IMR-90 (cell line): ENCODE measurements around the gene TMEM30A. TPM values are rescaled to one million over a fixed set of nuclear protein-coding genes. Genes with fewer than 3 reads are reported as not detected.

Experiments
- ATAC-seq: fragments of 200-7000 bp; cut with Tn5 transposase; 2 replicates; pipeline ENCODE4 v1.9.1; 2020; ENCODE audit warnings: low read depth, mild to moderate bottlenecking, moderate library complexity
- BruUV-seq: library from RNA; stranded (reverse); fragments of 400-500 nt; replicated peaks from 2 replicates; lab custom pipeline; 2021; lab: Mats Ljungman, UMichigan
- CTCF ChIA-PET: fragments of 300-600 bp; formaldehyde crosslinking; extraction: SDS; loops from one replicate; lab custom pipeline; 2021; ENCODE audit warnings: antibody characterized with exemption; lab: Yijun Ruan, JAX
- POLR2A ChIA-PET: fragments of 300-600 bp; sonication (Branson Sonifier 250); formaldehyde crosslinking; loops from one replicate; lab custom pipeline; 2022; ENCODE audit warnings: antibody characterized with exemption; ENCODE audit not compliant: unreplicated experiment; lab: Charles Lee
- DNase-seq: peaks from one replicate; pipeline ENCODE4 v3.0.0; 2013
- H2AFZ ChIP-seq: replicated peaks from 2 replicates; pipeline ENCODE3; 2013; ENCODE audit warnings: low read length, mild to moderate bottlenecking; ENCODE audit not compliant: poor library complexity
- H2AK5ac ChIP-seq: 2 replicates; pipeline ENCODE4 v1.6.1; 2013; ENCODE audit warnings: low read depth, low read length, inconsistent platforms
- H2AK9ac ChIP-seq: replicated peaks from 2 replicates; pipeline ENCODE3; 2013; ENCODE audit warnings: mild to moderate bottlenecking, low read depth, low read length, moderate library complexity; ENCODE audit not compliant: poor library complexity
- H2BK120ac ChIP-seq: 2 replicates; pipeline ENCODE4 v1.6.1; 2013; ENCODE audit warnings: low read depth, low read length, inconsistent platforms
- H2BK15ac ChIP-seq: 3 replicates; pipeline ENCODE4 v1.6.1; 2013; ENCODE audit warnings: low read depth, low read length, inconsistent platforms
- H2BK20ac ChIP-seq: 2 replicates; pipeline ENCODE4 v1.6.1; 2013; ENCODE audit warnings: low read depth, mild to moderate bottlenecking, inconsistent platforms, low read length, moderate library complexity
- H2BK5ac ChIP-seq: 2 replicates; pipeline ENCODE4 v1.6.1; 2013; ENCODE audit warnings: mild to moderate bottlenecking, low read depth, low read length, inconsistent platforms; ENCODE audit not compliant: poor library complexity, severe bottlenecking
- H3K14ac ChIP-seq: replicated peaks from 2 replicates; pipeline ENCODE4 v1.6.1; 2013; ENCODE audit warnings: low read depth, low read length, inconsistent platforms
- H3K18ac ChIP-seq: 2 replicates; pipeline ENCODE4 v1.6.1; 2013; ENCODE audit warnings: low read depth, low read length, control low read depth
- H3K23ac ChIP-seq: 2 replicates; pipeline ENCODE4 v1.6.1; 2013; ENCODE audit warnings: low read depth, low read length, inconsistent platforms
- H3K27ac ChIP-seq: 2 replicates; pipeline ENCODE4 v1.5.1; 2013; ENCODE audit warnings: mild to moderate bottlenecking, control low read depth, low read length; ENCODE audit not compliant: insufficient read depth
- H3K27me3 ChIP-seq: 2 replicates; pipeline ENCODE4 v1.6.1; 2013; ENCODE audit warnings: low read length; ENCODE audit not compliant: control insufficient read depth, insufficient read depth
- H3K36me3 ChIP-seq: 2 replicates; pipeline ENCODE4 v1.6.1; 2013; ENCODE audit warnings: low read length, mixed read lengths; ENCODE audit not compliant: control insufficient read depth, insufficient read depth
- H3K4ac ChIP-seq: 2 replicates; pipeline ENCODE4 v1.6.1; 2013; ENCODE audit warnings: low read depth, low read length, inconsistent platforms
- H3K4me1 ChIP-seq: 2 replicates; pipeline ENCODE4 v1.6.1; 2013; ENCODE audit warnings: low read length, mixed read lengths; ENCODE audit not compliant: control insufficient read depth, insufficient read depth
- H3K4me2 ChIP-seq: 2 replicates; pipeline ENCODE4 v1.6.1; 2013; ENCODE audit warnings: low read depth, mild to moderate bottlenecking, control low read depth, low read length, moderate library complexity
- H3K4me3 ChIP-seq: 2 replicates; pipeline ENCODE4 v1.5.1; 2013; ENCODE audit warnings: low read depth, mild to moderate bottlenecking, control low read depth, low read length, moderate library complexity; ENCODE audit not compliant: insufficient read depth
- H3K56ac ChIP-seq: 2 replicates; pipeline ENCODE4 v1.6.1; 2013; ENCODE audit warnings: low read length, inconsistent platforms; ENCODE audit not compliant: insufficient read depth; ENCODE audit errors: extremely low read depth
- H3K79me1 ChIP-seq, 2 experiments: 2 replicates each; pipeline ENCODE4 v1.6.1; 2013; ENCODE audit warnings: low read length in 2 of 2, inconsistent platforms in 1 of 2, low read depth in 1 of 2
- H3K9ac ChIP-seq: 2 replicates; pipeline ENCODE4 v1.6.1; 2013; ENCODE audit warnings: low read depth, low read length, control low read depth
- H3K9me1 ChIP-seq: 2 replicates; pipeline ENCODE4 v1.6.1; 2013; ENCODE audit warnings: low read length, inconsistent platforms; ENCODE audit not compliant: insufficient read depth
- H3K9me3 ChIP-seq: 2 replicates; pipeline ENCODE4 v1.6.1; 2013; ENCODE audit warnings: low read length; ENCODE audit not compliant: control insufficient read depth, insufficient read depth
- H4K20me1 ChIP-seq: 2 replicates; pipeline ENCODE4 v1.6.1; 2013; ENCODE audit warnings: low read length, inconsistent platforms; ENCODE audit not compliant: insufficient read depth
- H4K5ac ChIP-seq: 2 replicates; pipeline ENCODE4 v1.6.1; 2013; ENCODE audit warnings: mild to moderate bottlenecking, low read depth, low read length, control low read depth
- H4K8ac ChIP-seq, 2 experiments: 2 replicates each; pipeline ENCODE4 v1.6.1; 2013; ENCODE audit warnings: low read depth in 2 of 2, low read length in 2 of 2, control low read depth in 1 of 2, inconsistent platforms in 1 of 2
- H4K91ac ChIP-seq: 2 replicates; pipeline ENCODE4 v1.6.1; 2013; ENCODE audit warnings: low read depth, low read length, inconsistent platforms; ENCODE audit not compliant: insufficient read depth
- CEBPB ChIP-seq: IDR thresholded peaks from 2 replicates; pipeline ENCODE4 v1.6.1; 2012; ENCODE audit warnings: low read depth, low read length, improper control_type of control experiment
- CHD1 ChIP-seq: IDR thresholded peaks from 2 replicates; pipeline ENCODE4 v1.6.1; 2012; ENCODE audit warnings: low read depth, low read length, improper control_type of control experiment
- FOS ChIP-seq: fragments of 150-350 bp; IDR thresholded peaks from 2 replicates; pipeline ENCODE4 v1.6.1; 2016; ENCODE audit warnings: low read depth, low read length
- MAFK ChIP-seq: IDR thresholded peaks from 2 replicates; pipeline ENCODE4 v1.6.1; 2012; ENCODE audit warnings: low read depth, low read length, improper control_type of control experiment
- MAZ ChIP-seq: IDR thresholded peaks from 2 replicates; pipeline ENCODE4 v1.6.1; 2012; ENCODE audit warnings: low read depth, mild to moderate bottlenecking, low read length, improper control_type of control experiment, moderate library complexity, borderline replicate concordance
- MXI1 ChIP-seq: IDR thresholded peaks from 2 replicates; pipeline ENCODE4 v1.6.1; 2012; ENCODE audit warnings: low read depth, mild to moderate bottlenecking, low read length, moderate library complexity, borderline replicate concordance
- NFE2L2 ChIP-seq: fragments of 150-350 bp; IDR thresholded peaks from 2 replicates; pipeline ENCODE4 v1.6.1; 2016; ENCODE audit warnings: low read depth, mild to moderate bottlenecking, low read length
- POLR2A ChIP-seq: IDR thresholded peaks from 2 replicates; pipeline ENCODE4 v1.6.1; 2012; ENCODE audit warnings: mild to moderate bottlenecking, low read depth, low read length
- RAD21 ChIP-seq: IDR thresholded peaks from 2 replicates; pipeline ENCODE4 v1.6.1; 2012; ENCODE audit warnings: low read length, improper control_type of control experiment
- RCOR1 ChIP-seq: IDR thresholded peaks from 2 replicates; pipeline ENCODE4 v1.6.1; 2012; ENCODE audit warnings: mild to moderate bottlenecking, low read length, improper control_type of control experiment; ENCODE audit not compliant: insufficient replicate concordance
- RFX5 ChIP-seq: IDR thresholded peaks from 2 replicates; pipeline ENCODE4 v1.8.0; 2012; ENCODE audit warnings: low read depth, mild to moderate bottlenecking, low read length, moderate library complexity
- WGBS, 2 experiments: methylation state at CpG; one replicate each; pipeline versions ENCODE4 v1.1.5 to v1.1.7; 2013; ENCODE audit warnings: missing lambda C conversion rate in 2 of 2; ENCODE audit not compliant: insufficient read length in 1 of 2; ENCODE audit errors: extremely low coverage in 2 of 2; 5-methylcytosine and 5-hydroxymethylcytosine counted together
- dilution Hi-C: fragments of 300-500 bp; cut with HindIII; formaldehyde crosslinking; loops from one replicate; pipeline ENCODE4 v1.14.3; 2018; ENCODE audit warnings: low sequenced_read_pairs; ENCODE audit not compliant: unreplicated experiment
- in situ Hi-C: fragments of 300-500 bp; cut with MboI; formaldehyde crosslinking; loops from 3 replicates; pipeline ENCODE4 v1.14.3; 2019; ENCODE audit warnings: low sequenced_read_pairs, inconsistent platforms, mixed read lengths
- intact Hi-C: fragments of 100-400 bp; cut with micrococcal nuclease; formaldehyde crosslinking; loops from 2 replicates; pipeline ENCODE4 v1.10.0; 2022
- polyA plus RNA-seq, 3 experiments: library from polyadenylated mRNA; depleted of rRNA; stranded (reverse); fragments of >200 nt; gene quantifications; 2 replicates each; pipeline ENCODE4 v1.2.3, GENCODE V29; 2012; ENCODE audit warnings: low replicate concordance in 1 of 3
- total RNA-seq: library from RNA; depleted of rRNA; stranded (reverse); fragments of >200 nt; gene quantifications from 2 replicates; pipeline ENCODE4 v1.2.3, GENCODE V29; 2012
- TF ChIP-seq, protein P1 (sequence below): fragments of 150-350 bp; IDR thresholded peaks from 2 replicates; pipeline ENCODE4 v1.6.1; 2016; ENCODE audit warnings: low read depth, mild to moderate bottlenecking, low read length, moderate library complexity, borderline replicate concordance
- TF ChIP-seq, protein P2 (sequence below): conservative IDR thresholded peaks from 2 replicates; pipeline ENCODE4 v1.5.1; 2012; ENCODE audit warnings: mild to moderate bottlenecking, low read depth, low read length, improper control_type of control experiment

Gene TMEM30A
- total and polyA plus RNA-seq, 2 of the 4 experiments (the other 2 are of a cell fraction), result 48.5 to 111 TPM

DNA sequence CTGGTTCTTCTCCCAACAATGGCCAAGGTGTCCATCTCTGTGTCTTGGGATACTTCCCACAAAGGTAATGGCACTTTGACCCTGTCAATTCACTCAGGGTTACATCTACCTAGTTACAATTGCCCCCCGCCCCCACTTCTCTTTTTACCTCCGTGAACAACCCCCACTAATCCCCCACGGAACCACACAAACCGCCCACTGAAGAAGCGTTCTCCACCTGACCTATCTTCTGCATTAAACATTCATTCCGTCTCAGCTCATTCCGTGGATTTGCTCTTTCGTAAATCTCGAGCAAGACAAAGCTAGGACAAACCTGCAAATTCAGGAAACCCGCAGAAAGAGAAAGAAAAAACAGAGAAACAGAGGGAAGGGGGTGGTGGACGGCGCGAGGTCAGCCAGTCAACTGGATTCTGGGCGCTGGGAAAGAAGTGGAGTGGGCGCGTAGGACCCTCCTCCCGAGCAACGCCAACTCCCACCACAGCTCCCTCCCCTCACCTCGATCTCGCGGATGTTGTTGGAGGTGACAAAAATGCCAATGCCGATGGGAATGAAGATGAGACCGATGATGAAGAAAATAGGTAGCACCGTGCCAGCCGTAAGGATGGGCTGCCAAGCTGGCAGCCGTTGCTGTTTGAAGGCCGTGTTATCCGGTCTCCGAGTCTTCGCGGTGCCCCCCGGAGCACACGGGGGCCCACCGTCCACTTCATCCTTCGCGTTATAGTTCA, 523 bp downstream of the TMEM30A start (continued):
- TF ChIP-seq FOS (no peak), MXI1 (no peak)

DNA sequence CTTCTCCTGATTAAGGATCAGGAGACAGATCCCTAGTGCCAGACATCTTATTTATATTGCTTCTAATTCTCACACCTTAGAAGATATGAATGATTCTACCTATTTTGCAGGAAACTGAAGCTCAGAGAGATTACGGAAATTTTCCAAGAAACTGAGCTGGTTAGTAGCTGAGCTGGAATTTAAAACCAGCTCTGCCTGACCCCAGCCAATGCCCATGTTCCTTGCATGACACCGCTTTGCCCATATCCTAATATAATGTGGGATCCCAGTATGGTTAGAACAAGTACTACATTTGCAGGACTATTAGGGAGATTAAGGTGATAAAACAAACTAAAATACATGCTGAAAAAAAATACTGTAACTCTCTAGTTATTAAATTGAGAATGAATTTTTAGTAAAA, 1.9 kb downstream of the TMEM30A start:
- peak overlapping the region; percentile 95 for H3K4me3 ChIP-seq
- H4K8ac ChIP-seq, result no peak overlapping the region
- no peak overlapping the region for H2BK15ac ChIP-seq
- no peaks in the 10 kb centered on the region for H3K27me3 ChIP-seq
- no peak overlapping the region for H2BK120ac ChIP-seq
- H3K18ac ChIP-seq, result peak overlapping the region; percentile 63; the same call in 1 of the 2 replicates
- H4K5ac ChIP-seq, result peak overlapping the region; percentile 49; the same call in 1 of the 2 replicates
- H2AK5ac ChIP-seq, result no peak overlapping the region
- peak overlapping the region; percentile 95 for H2BK5ac ChIP-seq
- H4K91ac ChIP-seq, result no peak overlapping the region
- H3K9ac ChIP-seq, result peak overlapping the region; percentile 96
- peaks cover 0 to 18% of the 10 kb centered on the region in 2 experiments; a peak in 2 of 4 replicates for H3K79me1 ChIP-seq
- H3K9me1 ChIP-seq, result peaks cover 7% of the 10 kb centered on the region; the same call in 1 of the 2 replicates
- ATAC-seq, result no peak
- BruUV-seq, result no TSS peak
- POLR2A ChIA-PET, result no interaction called here
- peaks cover 3% of the 10 kb centered on the region; the same call in 1 of the 2 replicates for H3K4me1 ChIP-seq
- H2AK9ac ChIP-seq, result no peak overlapping the region
- H2BK20ac ChIP-seq, result no peak overlapping the region
- no peak overlapping the region; the same call in 1 of the 2 replicates for H3K14ac ChIP-seq
- in situ Hi-C loops, result no loop called here
- no peaks in the 10 kb centered on the region; the same call in 1 of the 2 replicates for H3K36me3 ChIP-seq
- peak overlapping the region; percentile 24; the same call in 1 of the 2 replicates for H3K27ac ChIP-seq
- WGBS, 2 experiments, result no CpG with 5 or more reads among the region's 2 CpGs
- no peaks in the 10 kb centered on the region for H3K9me3 ChIP-seq
- dilution Hi-C loops, result no loop called here
- H3K23ac ChIP-seq, result no peak overlapping the region; the same call in 1 of the 2 replicates
- no peak overlapping the region for H2AFZ ChIP-seq
- CTCF ChIA-PET, result interaction anchor here (0.8 kb wide), 1 partner anchor 15 kb away, joined by 4 read pairs; no protein-coding TSS in a partner anchor
- DNase-seq, result no peak
- intact Hi-C loops, result loop anchor here (5.0 to 10.0 kb wide), 2 partner anchors 245 to 472 kb away; no protein-coding TSS in a partner anchor
- peaks cover 27% of the 10 kb centered on the region for H4K20me1 ChIP-seq
- H3K4ac ChIP-seq, result no peak overlapping the region
- no peak overlapping the region for H3K56ac ChIP-seq
- peak overlapping the region; percentile 99 for H3K4me2 ChIP-seq
- TF ChIP-seq NFE2L2 (no peak), MAZ (no peak), RFX5 (no peak), RCOR1 (no peak), MAFK (no peak), POLR2A (no peak), CEBPB (no peak), RAD21 (no peak), CHD1 (no peak), FOS (no peak)
- TF ChIP-seq, protein P1, sequence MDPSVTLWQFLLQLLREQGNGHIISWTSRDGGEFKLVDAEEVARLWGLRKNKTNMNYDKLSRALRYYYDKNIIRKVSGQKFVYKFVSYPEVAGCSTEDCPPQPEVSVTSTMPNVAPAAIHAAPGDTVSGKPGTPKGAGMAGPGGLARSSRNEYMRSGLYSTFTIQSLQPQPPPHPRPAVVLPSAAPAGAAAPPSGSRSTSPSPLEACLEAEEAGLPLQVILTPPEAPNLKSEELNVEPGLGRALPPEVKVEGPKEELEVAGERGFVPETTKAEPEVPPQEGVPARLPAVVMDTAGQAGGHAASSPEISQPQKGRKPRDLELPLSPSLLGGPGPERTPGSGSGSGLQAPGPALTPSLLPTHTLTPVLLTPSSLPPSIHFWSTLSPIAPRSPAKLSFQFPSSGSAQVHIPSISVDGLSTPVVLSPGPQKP, result no peak
- TF ChIP-seq, protein P2, sequence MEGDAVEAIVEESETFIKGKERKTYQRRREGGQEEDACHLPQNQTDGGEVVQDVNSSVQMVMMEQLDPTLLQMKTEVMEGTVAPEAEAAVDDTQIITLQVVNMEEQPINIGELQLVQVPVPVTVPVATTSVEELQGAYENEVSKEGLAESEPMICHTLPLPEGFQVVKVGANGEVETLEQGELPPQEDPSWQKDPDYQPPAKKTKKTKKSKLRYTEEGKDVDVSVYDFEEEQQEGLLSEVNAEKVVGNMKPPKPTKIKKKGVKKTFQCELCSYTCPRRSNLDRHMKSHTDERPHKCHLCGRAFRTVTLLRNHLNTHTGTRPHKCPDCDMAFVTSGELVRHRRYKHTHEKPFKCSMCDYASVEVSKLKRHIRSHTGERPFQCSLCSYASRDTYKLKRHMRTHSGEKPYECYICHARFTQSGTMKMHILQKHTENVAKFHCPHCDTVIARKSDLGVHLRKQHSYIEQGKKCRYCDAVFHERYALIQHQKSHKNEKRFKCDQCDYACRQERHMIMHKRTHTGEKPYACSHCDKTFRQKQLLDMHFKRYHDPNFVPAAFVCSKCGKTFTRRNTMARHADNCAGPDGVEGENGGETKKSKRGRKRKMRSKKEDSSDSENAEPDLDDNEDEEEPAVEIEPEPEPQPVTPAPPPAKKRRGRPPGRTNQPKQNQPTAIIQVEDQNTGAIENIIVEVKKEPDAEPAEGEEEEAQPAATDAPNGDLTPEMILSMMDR, result no peak
